Measurements from ENCODE around the gene TSEN15.
"Not testable (repeated sequence)": the region's sequence is repeated elsewhere in the genome, so short reads cannot be mapped to it uniquely, and the experiment has no call there.

Gene TSEN15

GRCh38 chr1:184030433-184031091 lies 21.0 kb upstream of the TSEN15 start:
- no peak for DNase-seq
- in situ Hi-C loops (cut with MboI; ENCODE audit: low pct_unique_long_range_greater_than_20kb, low sequenced_read_pairs): no loop called here

- in situ Hi-C loops (cut with MboI; ENCODE audit: low pct_unique_long_range_greater_than_20kb, low sequenced_read_pairs): no loop called here
- no peak for DNase-seq
These were observed 20.5 kb upstream of the TSEN15 start for GRCh38 chr1:184031092-184031408.

- in situ Hi-C loops (cut with MboI; ENCODE audit: low pct_unique_long_range_greater_than_20kb, low sequenced_read_pairs): no loop called here
- no peak for DNase-seq
These were observed 20.0 kb upstream of the TSEN15 start for GRCh38 chr1:184031409-184032107.

- in situ Hi-C loops (cut with MboI; ENCODE audit: low pct_unique_long_range_greater_than_20kb, low sequenced_read_pairs): no loop called here
- DNase-seq: no peak
These were observed 19.1 kb upstream of the TSEN15 start for GRCh38 chr1:184032306-184032929.

GRCh38 chr1:184032930-184033418 lies 18.6 kb upstream of the TSEN15 start:
- in situ Hi-C loops (cut with MboI; ENCODE audit: low pct_unique_long_range_greater_than_20kb, low sequenced_read_pairs): no loop called here
- DNase-seq: no peak

- in situ Hi-C loops (cut with MboI; ENCODE audit: low pct_unique_long_range_greater_than_20kb, low sequenced_read_pairs): no loop called here
- no peak for DNase-seq
These were observed 17.8 kb upstream of the TSEN15 start for GRCh38 chr1:184033711-184034167.

- in situ Hi-C loops (cut with MboI; ENCODE audit: low pct_unique_long_range_greater_than_20kb, low sequenced_read_pairs): no loop called here
- DNase-seq: no peak
These were observed 16.7 kb upstream of the TSEN15 start for GRCh38 chr1:184034761-184035379.

GRCh38 chr1:184035719-184036516 lies 15.6 kb upstream of the TSEN15 start:
- in situ Hi-C loops (cut with MboI; ENCODE audit: low pct_unique_long_range_greater_than_20kb, low sequenced_read_pairs): no loop called here
- no peak for DNase-seq

- DNase-seq: no peak
- in situ Hi-C loops (cut with MboI; ENCODE audit: low pct_unique_long_range_greater_than_20kb, low sequenced_read_pairs): no loop called here
These were observed 15.0 kb upstream of the TSEN15 start for GRCh38 chr1:184036517-184036949.

- no peak for DNase-seq
- in situ Hi-C loops (cut with MboI; ENCODE audit: low pct_unique_long_range_greater_than_20kb, low sequenced_read_pairs): no loop called here
These were observed 13.5 kb upstream of the TSEN15 start for GRCh38 chr1:184037849-184038591.

- DNase-seq: no peak
- in situ Hi-C loops (cut with MboI; ENCODE audit: low pct_unique_long_range_greater_than_20kb, low sequenced_read_pairs): no loop called here
These were observed 12.4 kb upstream of the TSEN15 start for GRCh38 chr1:184039126-184039525.

GRCh38 chr1:184041731-184042130 lies 9.8 kb upstream of the TSEN15 start:
- DNase-seq: no peak
- in situ Hi-C loops (cut with MboI; ENCODE audit: low pct_unique_long_range_greater_than_20kb, low sequenced_read_pairs): no loop called here

- in situ Hi-C loops (cut with MboI; ENCODE audit: low pct_unique_long_range_greater_than_20kb, low sequenced_read_pairs); DNase-seq: not testable (repeated sequence)
These were observed 8.2 kb upstream of the TSEN15 start for GRCh38 chr1:184043315-184043714.

GRCh38 chr1:184044603-184045376 lies 6.7 kb upstream of the TSEN15 start:
- DNase-seq: no peak
- in situ Hi-C loops (cut with MboI; ENCODE audit: low pct_unique_long_range_greater_than_20kb, low sequenced_read_pairs): no loop called here

GRCh38 chr1:184047541-184047940 lies 4.0 kb upstream of the TSEN15 start:
- in situ Hi-C loops (cut with MboI; ENCODE audit: low pct_unique_long_range_greater_than_20kb, low sequenced_read_pairs): not testable (repeated sequence)

GRCh38 chr1:184048561-184049240 lies 2.8 kb upstream of the TSEN15 start:
- in situ Hi-C loops (cut with MboI; ENCODE audit: low pct_unique_long_range_greater_than_20kb, low sequenced_read_pairs): no loop called here

More at GRCh38 chr1:184047541-184047940, 4.0 kb upstream of the TSEN15 start:
- not testable (repeated sequence) for DNase-seq

GRCh38 chr1:184049291-184049690 lies 2.2 kb upstream of the TSEN15 start:
- in situ Hi-C loops (cut with MboI; ENCODE audit: low pct_unique_long_range_greater_than_20kb, low sequenced_read_pairs): no loop called here

More at GRCh38 chr1:184048561-184049240, 2.8 kb upstream of the TSEN15 start:
- no peak for DNase-seq

More at GRCh38 chr1:184049291-184049690, 2.2 kb upstream of the TSEN15 start:
- DNase-seq: no peak

Measured in KBM-7 (cell line).